ENCODE results near the gene SYPL2. TPM values are rescaled to one million over a fixed set of nuclear protein-coding genes. Genes with fewer than 3 reads are reported as not detected.

Gene SYPL2
- polyA plus RNA-seq, 1 donor = 0.60 TPM

GRCh38 chr1:109490029-109490933 is 23.9 kb downstream of the SYPL2 start:
- H3K27me3 ChIP-seq (ENCODE audit: control insufficient read depth, insufficient read depth, low read length) = no peaks in the 10 kb centered on the region
- WGBS (ENCODE audit: insufficient coverage, low lambda C conversion rate) = no CpG with 5 or more reads among the region's 11 CpGs
- DNase-seq = peak in 1 of 2 donors; percentile 38
- peaks cover 46% of the 10 kb centered on the region for H3K36me3 ChIP-seq (ENCODE audit: control insufficient read depth, insufficient read depth, low read length)
- no peak overlapping the region for H3K4me3 ChIP-seq (ENCODE audit: low read length)
- H3K4me1 ChIP-seq (ENCODE audit: control insufficient read depth, insufficient read depth, low read length) = peaks cover 12% of the 10 kb centered on the region
- H3K27ac ChIP-seq (ENCODE audit: low read length) = no peak overlapping the region
- H3K9me3 ChIP-seq (ENCODE audit: control insufficient read depth, low read depth, low read length) = no peaks in the 10 kb centered on the region

- no CpG with 5 or more reads among the region's 11 CpGs for WGBS (ENCODE audit: insufficient coverage, low lambda C conversion rate)
- DNase-seq = no peak
- Histone ChIP-seq H3K4me1 (ENCODE audit: control insufficient read depth, insufficient read depth, low read length) (peaks cover 12% of the 10 kb centered on the region), H3K36me3 (ENCODE audit: control insufficient read depth, insufficient read depth, low read length) (peaks cover 49% of the 10 kb centered on the region), H3K27ac (ENCODE audit: low read length) (no peak overlapping the region), H3K9me3 (ENCODE audit: control insufficient read depth, low read depth, low read length) (no peaks in the 10 kb centered on the region), H3K27me3 (ENCODE audit: control insufficient read depth, insufficient read depth, low read length) (no peaks in the 10 kb centered on the region), H3K4me3 (ENCODE audit: low read length) (no peak overlapping the region)
These were observed 24.6 kb downstream of the SYPL2 start for GRCh38 chr1:109490934-109491302.

- Histone ChIP-seq H3K4me1 (ENCODE audit: control insufficient read depth, insufficient read depth, low read length) (peaks cover 12% of the 10 kb centered on the region), H3K27ac (ENCODE audit: low read length) (no peak overlapping the region), H3K27me3 (ENCODE audit: control insufficient read depth, insufficient read depth, low read length) (no peaks in the 10 kb centered on the region), H3K4me3 (ENCODE audit: low read length) (no peak overlapping the region), H3K36me3 (ENCODE audit: control insufficient read depth, insufficient read depth, low read length) (peaks cover 51% of the 10 kb centered on the region), H3K9me3 (ENCODE audit: control insufficient read depth, low read depth, low read length) (no peaks in the 10 kb centered on the region)
- DNase-seq = no peak
- WGBS (ENCODE audit: insufficient coverage, low lambda C conversion rate) = no CpG with 5 or more reads among the region's 8 CpGs
These were observed 25.0 kb downstream of the SYPL2 start for GRCh38 chr1:109491372-109491771.

GRCh38 chr1:109492779-109493178 is 26.4 kb downstream of the SYPL2 start:
- WGBS (ENCODE audit: insufficient coverage, low lambda C conversion rate) = no CpG with 5 or more reads among the region's 4 CpGs
- no peaks in the 10 kb centered on the region for H3K9me3 ChIP-seq (ENCODE audit: control insufficient read depth, low read depth, low read length)
- peaks cover 57% of the 10 kb centered on the region for H3K36me3 ChIP-seq (ENCODE audit: control insufficient read depth, insufficient read depth, low read length)
- no peak overlapping the region for H3K4me3 ChIP-seq (ENCODE audit: low read length)
- H3K4me1 ChIP-seq (ENCODE audit: control insufficient read depth, insufficient read depth, low read length) = peaks cover 12% of the 10 kb centered on the region
- H3K27ac ChIP-seq (ENCODE audit: low read length) = no peak overlapping the region
- DNase-seq = no peak
- H3K27me3 ChIP-seq (ENCODE audit: control insufficient read depth, insufficient read depth, low read length) = no peaks in the 10 kb centered on the region

GRCh38 chr1:109493227-109493626 is 26.9 kb downstream of the SYPL2 start:
- WGBS (ENCODE audit: insufficient coverage, low lambda C conversion rate) = no CpG with 5 or more reads among the region's 4 CpGs
- no peak overlapping the region for H3K4me3 ChIP-seq (ENCODE audit: low read length)
- no peak for DNase-seq
- peaks cover 57% of the 10 kb centered on the region for H3K36me3 ChIP-seq (ENCODE audit: control insufficient read depth, insufficient read depth, low read length)
- peaks cover 13% of the 10 kb centered on the region for H3K4me1 ChIP-seq (ENCODE audit: control insufficient read depth, insufficient read depth, low read length)
- no peak overlapping the region for H3K27ac ChIP-seq (ENCODE audit: low read length)
- H3K27me3 ChIP-seq (ENCODE audit: control insufficient read depth, insufficient read depth, low read length) = no peaks in the 10 kb centered on the region
- H3K9me3 ChIP-seq (ENCODE audit: control insufficient read depth, low read depth, low read length) = no peaks in the 10 kb centered on the region

- H3K36me3 ChIP-seq (ENCODE audit: control insufficient read depth, insufficient read depth, low read length) = peaks cover 53% of the 10 kb centered on the region
- H3K4me1 ChIP-seq (ENCODE audit: control insufficient read depth, insufficient read depth, low read length) = peaks cover 19% of the 10 kb centered on the region
- peak; percentile 81 to 90 for DNase-seq
- WGBS (ENCODE audit: insufficient coverage, low lambda C conversion rate) = no CpG with 5 or more reads among the region's 44 CpGs
- no peaks in the 10 kb centered on the region for H3K27me3 ChIP-seq (ENCODE audit: control insufficient read depth, insufficient read depth, low read length)
- no peaks in the 10 kb centered on the region for H3K9me3 ChIP-seq (ENCODE audit: control insufficient read depth, low read depth, low read length)
- peak within 1 kb of the TSS; percentile 51 for H3K27ac ChIP-seq (ENCODE audit: low read length)
- H3K4me3 ChIP-seq (ENCODE audit: low read length) = peak within 1 kb of the TSS; percentile 99
These were observed 27.6 kb downstream of the SYPL2 start, which contains the start of gene CYB561D1 for GRCh38 chr1:109493805-109494539. CYB561D1 (plus strand) TSS chr1:109494094; CDS start chr1:109494140, 46 bp downstream.

GRCh38 chr1:109495738-109496137 is 29.4 kb downstream of the SYPL2 start:
- Histone ChIP-seq H3K36me3 (ENCODE audit: control insufficient read depth, insufficient read depth, low read length) (peaks cover 45% of the 10 kb centered on the region), H3K4me1 (ENCODE audit: control insufficient read depth, insufficient read depth, low read length) (peaks cover 22% of the 10 kb centered on the region), H3K27ac (ENCODE audit: low read length) (no peak overlapping the region), H3K4me3 (ENCODE audit: low read length) (no peak overlapping the region), H3K27me3 (ENCODE audit: control insufficient read depth, insufficient read depth, low read length) (no peaks in the 10 kb centered on the region), H3K9me3 (ENCODE audit: control insufficient read depth, low read depth, low read length) (no peaks in the 10 kb centered on the region)
- no peak for DNase-seq
- WGBS (ENCODE audit: insufficient coverage, low lambda C conversion rate) = no CpG with 5 or more reads among the region's 7 CpGs

GRCh38 chr1:109497449-109498160 is 31.3 kb downstream of the SYPL2 start:
- Histone ChIP-seq H3K4me3 (ENCODE audit: low read length) (no peak overlapping the region), H3K27ac (ENCODE audit: low read length) (no peak overlapping the region), H3K9me3 (ENCODE audit: control insufficient read depth, low read depth, low read length) (no peaks in the 10 kb centered on the region), H3K27me3 (ENCODE audit: control insufficient read depth, insufficient read depth, low read length) (no peaks in the 10 kb centered on the region), H3K4me1 (ENCODE audit: control insufficient read depth, insufficient read depth, low read length) (peaks cover 22% of the 10 kb centered on the region), H3K36me3 (ENCODE audit: control insufficient read depth, insufficient read depth, low read length) (peaks cover 38% of the 10 kb centered on the region)
- WGBS (ENCODE audit: insufficient coverage, low lambda C conversion rate) = no CpG with 5 or more reads among the region's 9 CpGs
- DNase-seq = no peak

GRCh38 chr1:109498161-109498801 is 31.9 kb downstream of the SYPL2 start:
- Histone ChIP-seq H3K4me3 (ENCODE audit: low read length) (no peak overlapping the region), H3K27ac (ENCODE audit: low read length) (no peak overlapping the region), H3K27me3 (ENCODE audit: control insufficient read depth, insufficient read depth, low read length) (no peaks in the 10 kb centered on the region), H3K36me3 (ENCODE audit: control insufficient read depth, insufficient read depth, low read length) (peaks cover 38% of the 10 kb centered on the region), H3K9me3 (ENCODE audit: control insufficient read depth, low read depth, low read length) (no peaks in the 10 kb centered on the region), H3K4me1 (ENCODE audit: control insufficient read depth, insufficient read depth, low read length) (peaks cover 20% of the 10 kb centered on the region)
- no peak for DNase-seq
- no CpG with 5 or more reads among the region's 12 CpGs for WGBS (ENCODE audit: insufficient coverage, low lambda C conversion rate)

- Histone ChIP-seq H3K27ac (ENCODE audit: low read length) (peak overlapping the region; percentile 11), H3K4me3 (ENCODE audit: low read length) (no peak overlapping the region)
These were observed 32.7 kb downstream of the SYPL2 start for GRCh38 chr1:109499081-109499480.

More at GRCh38 chr1:109499081-109499480, 32.7 kb downstream of the SYPL2 start:
- Histone ChIP-seq H3K9me3 (ENCODE audit: control insufficient read depth, low read depth, low read length) (no peaks in the 10 kb centered on the region), H3K4me1 (ENCODE audit: control insufficient read depth, insufficient read depth, low read length) (peaks cover 16% of the 10 kb centered on the region), H3K27me3 (ENCODE audit: control insufficient read depth, insufficient read depth, low read length) (no peaks in the 10 kb centered on the region), H3K36me3 (ENCODE audit: control insufficient read depth, insufficient read depth, low read length) (peaks cover 38% of the 10 kb centered on the region)
- no peak for DNase-seq
- 80% methylated on average over 1 of the region's 7 CpGs for WGBS (ENCODE audit: insufficient coverage, low lambda C conversion rate)

All from large intestine (tissue), 3 donors.